OCI-M2 (cell line): ENCODE measurements around the gene NDOR1.
A peak's percentile ranks its signal among the peaks of the same experiment; 100 is the strongest.

Experiments
- DNase-seq: peaks from one replicate; lab custom pipeline; 2025; ENCODE audit not compliant: unreplicated experiment; lab: John Stamatoyannopoulos, UW

NDOR1 gene

GRCh38 chr9:137182836-137183235 is 22.7 kb upstream of the NDOR1 start:
- DNase-seq, result no peak

- no peak for DNase-seq
Observed at GRCh38 chr9:137183980-137184595, 21.4 kb upstream of the NDOR1 start.

GRCh38 chr9:137184881-137185660 is 20.4 kb upstream of the NDOR1 start:
- no peak for DNase-seq

DNA sequence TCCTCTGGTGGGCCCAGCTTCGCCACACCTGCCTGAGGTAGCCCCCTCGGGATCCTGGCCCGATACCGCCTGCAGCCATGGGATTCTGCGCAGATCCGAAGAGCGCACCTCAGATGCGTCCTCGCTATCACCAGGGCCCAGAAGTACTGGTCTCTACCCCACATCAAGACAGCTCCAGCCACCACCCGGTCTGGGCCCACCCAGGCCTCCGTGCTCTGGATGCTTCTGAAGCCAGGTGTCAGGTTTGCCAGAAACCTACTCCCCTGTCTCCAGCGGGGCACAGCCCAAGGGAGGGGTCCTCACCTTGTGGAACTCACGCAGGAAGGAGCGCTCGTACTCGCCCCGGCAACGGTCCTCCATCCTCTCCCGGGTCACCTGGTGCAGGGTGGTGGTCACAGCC is 19.6 kb upstream of the NDOR1 start:
- no peak for DNase-seq

DNA sequence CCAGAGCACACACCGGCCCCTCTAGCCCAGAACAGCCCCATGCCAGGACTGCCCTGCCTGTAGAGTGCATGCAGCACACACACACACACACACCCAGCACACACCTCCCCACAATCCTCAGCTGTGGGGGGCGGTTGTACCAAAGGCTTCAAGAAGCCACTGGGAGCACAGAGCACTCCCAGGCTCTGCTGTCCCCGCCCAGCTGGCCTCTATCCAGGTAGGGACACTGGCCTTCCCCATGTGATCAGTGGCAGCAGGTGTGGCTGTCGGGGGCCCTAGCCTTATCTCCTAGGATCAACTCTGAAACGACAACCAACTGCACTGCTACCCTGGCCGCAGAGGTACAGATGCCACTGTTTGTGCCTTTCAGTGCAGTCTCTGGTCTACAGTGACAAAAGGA is 19.1 kb upstream of the NDOR1 start:
- no peak for DNase-seq

DNA sequence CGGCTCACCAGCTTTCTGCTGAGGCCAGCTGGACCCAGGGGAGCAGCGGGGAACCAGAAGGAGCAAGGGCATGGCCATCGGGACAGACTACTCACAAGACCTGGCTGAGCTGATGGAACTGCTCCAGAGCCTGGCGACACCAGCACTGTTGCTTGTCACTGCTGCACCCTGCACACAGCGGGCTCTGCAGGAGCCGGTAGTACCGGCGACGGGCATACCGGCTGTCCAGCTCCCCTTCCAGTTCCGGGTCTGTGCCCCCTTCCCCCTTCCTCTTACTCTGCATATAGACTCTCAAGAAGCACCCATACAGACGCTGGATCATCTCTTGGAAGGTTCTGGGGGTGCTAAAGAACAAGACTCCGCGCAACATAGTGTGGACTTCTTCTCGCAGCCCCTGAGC is 18.1 kb upstream of the NDOR1 start:
- DNase-seq, result no peak

- no peak for DNase-seq
Observed at GRCh38 chr9:137188086-137188489, 17.4 kb upstream of the NDOR1 start.

DNA sequence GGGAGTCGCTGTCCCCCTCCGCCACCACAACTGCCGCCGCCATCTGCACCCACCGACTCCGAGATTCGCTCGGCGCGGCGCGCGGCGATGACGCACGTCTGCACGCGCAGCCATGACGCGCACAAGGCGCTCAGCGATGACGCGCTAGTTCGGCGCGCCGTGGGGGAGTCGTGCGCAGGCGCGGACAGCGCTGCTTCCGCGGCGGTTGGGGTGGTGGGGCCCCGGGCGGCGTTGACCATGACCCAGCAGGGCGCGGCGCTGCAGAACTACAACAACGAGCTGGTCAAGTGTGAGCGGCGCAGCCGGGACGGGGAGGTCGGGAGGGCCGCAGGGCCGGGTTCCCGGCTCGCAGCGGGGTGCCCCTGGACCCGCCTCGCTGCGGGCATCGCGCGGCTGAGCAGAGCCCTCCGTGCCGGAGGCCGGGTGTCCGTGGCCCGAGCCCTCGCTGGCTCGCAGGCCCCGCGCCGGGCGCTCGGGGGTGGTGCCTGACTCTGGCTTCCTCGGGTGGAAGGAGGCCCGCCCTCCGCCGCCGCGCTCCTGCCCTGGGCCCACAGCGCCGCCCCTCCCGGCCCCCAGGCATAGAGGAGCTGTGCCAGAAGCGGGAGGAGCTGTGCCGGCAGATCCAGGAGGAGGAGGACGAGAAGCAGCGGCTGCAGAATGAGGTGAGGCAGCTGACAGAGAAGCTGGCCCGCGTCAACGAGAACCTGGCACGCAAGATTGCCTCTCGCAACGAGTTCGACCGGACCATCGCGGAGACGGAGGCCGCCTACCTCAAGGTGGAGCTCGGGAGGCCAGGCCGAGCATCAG is 16.8 kb upstream of the NDOR1 start, which contains the start of the genes ANAPC2 and SSNA1:
TSS of gene ANAPC2 (minus strand) at position 71 of the 807 bp plus-strand sequence. CDS start at position 43, 28 bp downstream.
TSS of gene SSNA1 (plus strand) at position 187 of the 807 bp plus-strand sequence. CDS start at position 238, 51 bp downstream.
- peak; percentile 39 for DNase-seq

DNA sequence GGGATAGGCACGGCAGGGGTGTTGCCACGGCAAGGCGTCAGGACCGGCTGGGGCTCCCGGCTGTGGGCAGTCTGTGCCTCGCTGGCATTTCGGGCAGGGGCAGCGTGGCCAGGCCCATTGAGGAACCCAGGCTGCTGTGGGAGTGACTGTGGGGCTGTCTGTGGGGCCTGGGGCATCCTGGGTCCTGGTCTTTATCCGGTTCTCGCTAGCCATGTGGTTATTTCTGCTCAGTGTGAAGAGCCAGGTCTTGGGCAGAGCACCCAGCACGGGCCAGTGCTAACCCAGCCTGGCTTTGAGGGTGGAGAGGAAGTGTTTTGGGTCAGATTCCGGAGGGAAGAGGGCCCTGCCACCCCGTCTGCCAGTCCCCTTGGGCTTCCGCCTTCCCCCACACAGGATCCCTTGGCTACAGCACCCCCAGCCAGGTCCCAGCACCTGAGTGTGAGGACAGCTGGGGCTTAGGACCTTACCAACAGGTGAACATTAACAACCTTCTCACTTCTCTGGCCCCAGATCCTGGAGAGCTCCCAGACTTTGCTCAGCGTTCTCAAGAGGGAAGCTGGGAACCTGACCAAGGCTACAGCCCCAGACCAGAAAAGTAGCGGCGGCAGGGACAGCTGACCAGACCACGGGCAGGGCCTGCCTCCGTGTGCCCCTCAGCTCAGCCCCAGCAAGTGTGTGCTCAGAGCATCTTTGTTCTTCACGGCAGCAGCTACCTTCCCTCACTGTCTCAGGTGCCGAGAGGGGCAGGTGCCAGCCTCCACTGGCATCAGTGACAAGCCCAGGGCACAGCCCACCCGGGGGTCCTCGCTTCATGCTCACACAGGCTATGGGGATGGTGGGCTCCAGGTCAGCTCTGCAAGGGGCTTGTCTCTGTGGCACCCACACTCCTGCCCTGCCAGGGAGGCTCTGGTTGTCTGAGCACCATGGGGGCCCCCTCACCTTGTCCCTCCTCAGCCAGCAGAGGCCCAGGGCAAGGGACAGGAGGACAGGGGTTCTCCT is 15.9 kb upstream of the NDOR1 start:
- no peak for DNase-seq

DNA sequence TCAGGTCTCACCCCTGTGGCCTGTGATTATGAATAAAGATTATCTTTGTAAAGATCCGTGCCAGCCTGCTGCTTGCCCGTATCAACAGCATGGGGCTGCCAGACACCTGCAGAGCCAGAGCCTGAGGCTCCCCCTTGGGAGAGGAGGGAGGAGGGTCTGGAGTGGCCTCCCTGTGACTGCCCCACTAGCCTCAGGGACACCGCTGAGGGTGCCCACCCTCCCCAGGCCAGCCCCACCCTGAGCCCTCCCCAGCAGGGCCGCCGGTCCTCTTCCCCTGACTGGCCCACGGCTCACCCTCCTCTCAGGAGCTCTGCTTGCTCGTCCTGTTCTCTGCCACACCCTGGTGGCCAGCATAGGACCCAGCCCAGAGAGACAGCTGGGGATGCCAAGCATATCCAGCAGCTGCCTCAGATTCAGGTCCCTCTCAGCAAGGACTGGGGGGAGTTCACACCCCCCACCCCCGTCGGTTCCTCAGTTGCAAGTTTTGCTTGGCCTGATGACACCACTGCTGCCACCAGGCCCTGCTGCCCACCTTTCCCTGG is 15.1 kb upstream of the NDOR1 start:
- no peak for DNase-seq

DNA sequence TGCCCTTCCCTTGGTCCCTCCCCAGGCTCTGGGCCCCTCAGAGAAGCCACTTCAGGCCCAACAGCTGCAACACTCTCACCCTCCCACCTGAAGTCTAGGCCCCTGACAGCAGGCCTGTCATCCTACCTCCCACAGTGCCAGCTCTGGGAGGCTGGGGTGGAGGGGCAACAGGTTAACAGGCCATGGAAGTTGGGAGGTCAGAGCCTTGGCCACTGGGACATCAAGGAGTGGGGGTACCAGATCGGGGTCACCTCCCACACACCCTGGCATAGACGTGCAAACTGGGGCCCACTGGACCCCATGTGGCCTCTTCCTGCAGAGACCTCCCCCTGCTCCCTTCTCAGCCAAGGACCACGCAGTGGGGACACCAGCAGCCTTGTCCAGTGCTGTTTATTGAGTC is 14.3 kb upstream of the NDOR1 start:
- DNase-seq, result no peak

DNA sequence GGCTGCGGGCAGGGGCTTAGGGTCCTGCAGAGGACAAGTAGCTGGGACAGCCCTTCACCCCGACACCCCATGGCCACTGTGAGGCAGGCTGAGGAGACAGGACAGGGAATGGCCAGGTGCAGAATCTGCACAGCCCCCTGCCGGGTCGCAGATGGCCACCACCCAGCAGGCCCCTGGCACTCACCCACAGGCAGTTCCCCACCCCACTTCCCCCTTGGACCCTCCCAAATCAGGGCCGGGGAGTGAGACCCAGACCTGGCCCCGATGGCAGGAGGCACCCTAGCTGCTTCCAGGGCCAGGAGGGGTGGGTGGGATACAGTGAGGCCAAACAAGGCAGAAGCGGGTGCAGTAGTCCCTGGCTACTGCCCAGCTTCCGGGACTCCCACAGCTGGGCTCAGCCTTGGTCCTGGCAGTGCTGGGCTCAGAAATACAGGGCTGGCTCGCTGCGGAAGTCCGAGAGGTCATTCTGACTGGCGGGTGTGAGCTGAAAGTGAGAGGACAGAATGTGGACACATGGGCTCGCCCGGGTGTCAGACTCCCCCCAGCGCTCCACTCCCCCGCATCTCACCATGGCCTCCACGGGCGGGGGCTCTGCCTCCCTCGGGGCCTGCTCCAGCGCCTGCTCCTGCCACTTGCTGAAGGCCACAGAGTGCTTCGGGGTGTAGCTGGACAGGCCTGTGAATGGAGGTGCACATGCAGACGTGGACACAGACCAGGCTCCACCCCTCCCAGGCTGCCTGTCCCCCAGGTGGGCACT is 13.6 kb upstream of the NDOR1 start:
- DNase-seq, result no peak

GRCh38 chr9:137192448-137192780 is 13.1 kb upstream of the NDOR1 start:
- no peak for DNase-seq

DNA sequence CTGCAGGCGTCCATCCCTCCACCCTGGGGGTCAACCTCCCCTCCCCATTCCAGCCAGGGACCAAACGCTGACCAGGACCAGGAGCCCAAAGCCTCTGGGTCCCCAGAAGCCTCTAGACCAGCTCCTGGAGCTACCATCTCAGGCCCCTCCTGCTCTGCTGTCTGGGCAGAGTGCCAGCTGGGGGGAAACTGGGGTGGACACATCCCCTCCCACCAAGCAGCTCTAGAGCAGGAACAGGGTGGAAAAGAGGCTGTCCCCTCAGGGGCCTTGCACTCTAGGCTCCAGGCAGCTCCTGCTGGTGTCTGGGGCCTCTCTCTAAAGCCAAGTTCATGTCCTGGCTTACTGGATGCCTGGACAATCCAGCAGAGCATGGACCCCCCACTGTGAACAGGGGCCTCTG is 12.6 kb upstream of the NDOR1 start:
- DNase-seq, result no peak

GRCh38 chr9:137193771-137194170 is 11.7 kb upstream of the NDOR1 start:
- DNase-seq, result no peak

DNA sequence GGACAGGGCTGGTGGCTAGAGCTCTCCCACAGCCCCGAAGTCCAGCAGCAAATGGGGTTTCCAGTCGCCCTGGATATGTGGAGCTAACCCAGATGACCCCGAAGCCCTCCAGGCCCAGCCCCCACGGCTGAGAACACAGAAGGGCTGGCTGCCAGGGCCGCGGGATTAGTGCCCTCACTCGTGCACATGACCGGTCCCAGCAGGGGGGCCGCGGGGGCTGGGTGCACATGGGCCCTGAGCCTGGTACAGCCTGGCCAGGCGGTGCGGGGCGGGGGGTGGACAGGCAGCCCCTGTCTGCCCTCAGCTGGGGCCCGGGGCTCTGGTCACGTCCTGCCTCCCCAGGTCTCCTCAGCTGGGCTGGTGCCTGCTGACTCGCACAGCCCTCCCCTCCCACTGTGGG is 11.1 kb upstream of the NDOR1 start:
- DNase-seq, result no peak

- DNase-seq, result no peak
Observed at GRCh38 chr9:137194909-137195308, 10.6 kb upstream of the NDOR1 start.

GRCh38 chr9:137195525-137196220 is 9.8 kb upstream of the NDOR1 start:
- no peak for DNase-seq
